Esophagus squamous epithelium (tissue), 4 donors: ENCODE measurements around the gene LGALS12.

ENCODE experiments used
- CTCF ChIP-seq, 6 experiments: fragments of 450-650 bp in 4 of 6; fragments of 200-600 bp in 2 of 6; sonication (generic) in 2 of 6; IDR thresholded peaks; one replicate each; pipeline ENCODE4 v1.5.1; 2016 to 2019; ENCODE audit warnings: antibody characterized with exemption in 6 of 6, mild to moderate bottlenecking in 4 of 6, moderate library complexity in 4 of 6
- POLR2A ChIP-seq, 4 donors: fragments of 450-650 bp; IDR thresholded peaks; one replicate each; pipeline ENCODE4 v1.6.1; 2017; ENCODE audit warnings: antibody characterized with exemption in 4 of 4, mild to moderate bottlenecking in 4 of 4, moderate library complexity in 3 of 4

- no peak for TF ChIP-seq CTCF (IDR thresholded peaks at IDR 0.05)
- TF ChIP-seq POLR2A (IDR thresholded peaks at IDR 0.05): no peak
These were observed 3.5 kb upstream of the LGALS12 start for GRCh38 chr11:63502252-63502820.
